Ovary (tissue), 9 donors: ENCODE measurements around the gene FLYWCH1. TPM values are rescaled to one million over a fixed set of nuclear protein-coding genes. Genes with fewer than 3 reads are reported as not detected.
A peak's percentile ranks its signal among the peaks of the same experiment; 100 is the strongest.

ENCODE experiments used
- DNase-seq, 5 donors: peaks; one replicate each; pipeline ENCODE4 v3.0.0-alpha.2; 2019 to 2020
- H3K27ac ChIP-seq, 2 donors: fragments of 200-600 bp; one replicate each; pipeline versions ENCODE4 v1.5.1 to v1.8.0; 2019 to 2022
- H3K27me3 ChIP-seq: fragments of 200-600 bp; one replicate; pipeline ENCODE4 v1.8.0; 2022
- H3K36me3 ChIP-seq: fragments of 200-600 bp; sonication (generic); one replicate; pipeline ENCODE4 v1.5.1; 2019
- H3K4me1 ChIP-seq: one replicate; pipeline ENCODE4 v1.8.1; 2013; ENCODE audit warnings: mild to moderate bottlenecking, moderate library complexity; ENCODE audit not compliant: insufficient read depth
- H3K4me3 ChIP-seq: fragments of 200-600 bp; sonication (generic); one replicate; pipeline ENCODE4 v1.5.1; 2017
- H3K9me3 ChIP-seq, 2 donors: fragments of 200-600 bp in 1 of 2; sonication (generic) in 1 of 2; one replicate each; pipeline versions ENCODE4 v1.5.1 to v1.8.1; 2013 to 2019; ENCODE audit warnings: mild to moderate bottlenecking in 1 of 2, moderate library complexity in 1 of 2
- CTCF ChIP-seq, 3 donors: fragments of 450-650 bp in 2 of 3; fragments of 200-600 bp in 1 of 3; IDR thresholded peaks; one replicate each; pipeline versions ENCODE4 v1.5.1 to v1.8.0; 2016 to 2022; ENCODE audit warnings: antibody characterized with exemption in 3 of 3, mild to moderate bottlenecking in 1 of 3
- EP300 ChIP-seq: sonication (generic); formaldehyde crosslinking; IDR thresholded peaks from one replicate; pipeline ENCODE4 v1.6.1; 2017; ENCODE audit warnings: antibody characterized with exemption
- POLR2A ChIP-seq: fragments of 450-650 bp; IDR thresholded peaks from one replicate; pipeline ENCODE4 v1.6.1; 2017; ENCODE audit warnings: antibody characterized with exemption, mild to moderate bottlenecking, moderate library complexity
- WGBS, 3 donors: extraction: QIAGEN DNeasy Blood & Tissue Kit in 1 of 3; methylation state at CpG; one replicate each; pipeline versions ENCODE4 v1.1.5 to v1.1.7; 2013 to 2017; 5-methylcytosine and 5-hydroxymethylcytosine counted together
- intact Hi-C, 4 donors: fragments of 100-400 bp; cut with DNase I; formaldehyde crosslinking; loops; one replicate each; pipeline versions ENCODE4 v1.11.0 to v1.15.1; 2022 to 2023
- polyA plus RNA-seq, 2 donors: library from polyadenylated mRNA; stranded (reverse); fragments of 200-250 nt in 1 of 2; fragments of 350-450 nt in 1 of 2; fragmentation: Illumina TruSeq in 1 of 2; extraction: RNeasy Lipid Tissue Mini Kit (QIAGEN cat#74804) in 1 of 2; gene quantifications; one replicate each; pipeline ENCODE4 v1.2.3, GENCODE V29; 2013 to 2014
- total RNA-seq, 7 donors: library from RNA; depleted of rRNA in 2 of 7; stranded (reverse); fragments of >200 nt in 2 of 7; fragmentation: NEBNext Ultra II Directional in 3 of 7; extraction: Animal tissue kit (Norgen Biotek cat#: 25700) in 3 of 7; gene quantifications; one replicate each; pipeline versions ENCODE4 v1.1.0 to v1.2.4, GENCODE V29; 2016 to 2023
- donor health status: DM: no; HTN: no; CAD: no; lungs with moderate emphysema.
- donor health status: DM: no; HTN: no; CAD: no.
- donor health status: Bipolar disorder and iron deficiency.
- donor health status: DM: yes; HTN: yes; CAD: no.
- donor health status: DM: no; HTN: no; CAD: no.
- donor health status: DM: yes; HTN: yes; CAD: no.

FLYWCH1 gene
- total and polyA plus RNA-seq, 9 donors, result 2.2 to 66.9 (median 39.0) TPM

GRCh38 chr16:2919511-2920255 lies 8.0 kb downstream of the FLYWCH1 start:
- H3K4me3 ChIP-seq, result no peak overlapping the region
- 3 to 6% (median 5%) methylated on average over 13 of the region's 13 CpGs for WGBS, 3 donors
- no peaks in the 10 kb centered on the region for H3K36me3 ChIP-seq
- H3K27me3 ChIP-seq, result no peaks in the 10 kb centered on the region
- H3K4me1 ChIP-seq, result peaks cover 2% of the 10 kb centered on the region
- TF ChIP-seq EP300 (no peak), CTCF (IDR thresholded peaks at IDR 0.05) (peak; percentile 90 to 96 (median 90))
- H3K27ac ChIP-seq, result peak overlapping the region in 1 of 2 donors; percentile 61
- intact Hi-C loops, result loop anchor here in 3 of 4 donors (2.0 to 5.0 kb wide), 3 partner anchors 42 to 47 kb away; no protein-coding TSS in a partner anchor
- no peaks in the 10 kb centered on the region for H3K9me3 ChIP-seq
- DNase-seq, result peak; percentile 55 to 81 (median 69)

GRCh38 chr16:2923481-2923880 lies 11.8 kb downstream of the FLYWCH1 start:
- H3K36me3 ChIP-seq, result no peaks in the 10 kb centered on the region
- H3K9me3 ChIP-seq, result no peaks in the 10 kb centered on the region
- H3K27me3 ChIP-seq, result no peaks in the 10 kb centered on the region
- TF ChIP-seq POLR2A, result no peak
- TF ChIP-seq CTCF (IDR thresholded peaks at IDR 0.05), result no peak
- no peak for TF ChIP-seq EP300
- 93 to 94% (median 94%) methylated on average over 14 of the region's 14 CpGs for WGBS, 3 donors
- no peak overlapping the region for H3K27ac ChIP-seq
- DNase-seq, result no peak
- intact Hi-C loops, result no loop called here
- H3K4me1 ChIP-seq, result peaks cover 4% of the 10 kb centered on the region
- H3K4me3 ChIP-seq, result no peak overlapping the region

- intact Hi-C loops, result loop anchor here in 1 of 4 donors (5.0 kb wide), 1 partner anchor 48 kb away; no protein-coding TSS in a partner anchor
Observed at GRCh38 chr16:2924901-2925755, 13.4 kb downstream of the FLYWCH1 start.

More at GRCh38 chr16:2924901-2925755, 13.4 kb downstream of the FLYWCH1 start:
- Histone ChIP-seq H3K9me3 (no peaks in the 10 kb centered on the region), H3K36me3 (no peaks in the 10 kb centered on the region), H3K27me3 (no peaks in the 10 kb centered on the region), H3K27ac (no peak overlapping the region), H3K4me3 (no peak overlapping the region), H3K4me1 (peaks cover 1% of the 10 kb centered on the region)
- TF ChIP-seq EP300 (no peak), CTCF (IDR thresholded peaks at IDR 0.05) (no peak), POLR2A (no peak)
- DNase-seq, result no peak
- 77 to 81% (median 77%) methylated on average over 42 of the region's 42 CpGs for WGBS, 3 donors
